Activated CD8-positive, alpha-beta memory T cell treated with anti-CD3 and anti-CD28 coated beads, Interleukin-2, amount 50 U/mL, for 1 hour (primary cell): ENCODE data around the gene RNASE9.
A peak's percentile ranks its signal among the peaks of the same experiment; 100 is the strongest.
"Not testable (repeated sequence)": the region's sequence is repeated elsewhere in the genome, so short reads cannot be mapped to it uniquely, and the experiment has no call there.

ENCODE experiments used
- DNase-seq: peaks from one replicate; pipeline ENCODE4 v3.0.0-alpha.2; 2020; ENCODE audit errors: extremely low read depth

The RNASE9 gene

DNA sequence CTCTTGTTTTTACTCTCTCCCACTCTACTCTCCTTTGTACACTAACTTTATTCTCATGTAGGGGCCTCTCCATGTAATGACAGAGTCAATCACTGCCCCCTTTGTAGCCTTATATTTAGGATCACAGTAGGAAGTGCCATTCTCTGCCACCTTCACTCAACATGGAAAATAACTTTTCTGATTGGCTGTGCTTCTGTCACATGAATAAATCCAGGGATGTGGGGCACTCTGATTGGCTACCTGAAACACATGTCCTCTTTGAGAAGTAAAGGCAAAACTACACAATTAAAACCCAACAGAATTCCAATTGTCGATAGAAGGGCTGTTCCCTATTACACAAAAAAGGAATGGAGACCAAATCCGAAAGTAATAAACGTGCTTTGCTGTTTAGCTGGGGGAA lies at the start of gene RNASE9:
Gene RNASE9, minus strand, starts transcription at position 87 of the 400 bp plus-strand sequence.
- no peak for DNase-seq

- peak; percentile 34 for DNase-seq
Measured at GRCh38 chr14:20610002-20610765, 49.3 kb upstream of the RNASE9 start.

DNA sequence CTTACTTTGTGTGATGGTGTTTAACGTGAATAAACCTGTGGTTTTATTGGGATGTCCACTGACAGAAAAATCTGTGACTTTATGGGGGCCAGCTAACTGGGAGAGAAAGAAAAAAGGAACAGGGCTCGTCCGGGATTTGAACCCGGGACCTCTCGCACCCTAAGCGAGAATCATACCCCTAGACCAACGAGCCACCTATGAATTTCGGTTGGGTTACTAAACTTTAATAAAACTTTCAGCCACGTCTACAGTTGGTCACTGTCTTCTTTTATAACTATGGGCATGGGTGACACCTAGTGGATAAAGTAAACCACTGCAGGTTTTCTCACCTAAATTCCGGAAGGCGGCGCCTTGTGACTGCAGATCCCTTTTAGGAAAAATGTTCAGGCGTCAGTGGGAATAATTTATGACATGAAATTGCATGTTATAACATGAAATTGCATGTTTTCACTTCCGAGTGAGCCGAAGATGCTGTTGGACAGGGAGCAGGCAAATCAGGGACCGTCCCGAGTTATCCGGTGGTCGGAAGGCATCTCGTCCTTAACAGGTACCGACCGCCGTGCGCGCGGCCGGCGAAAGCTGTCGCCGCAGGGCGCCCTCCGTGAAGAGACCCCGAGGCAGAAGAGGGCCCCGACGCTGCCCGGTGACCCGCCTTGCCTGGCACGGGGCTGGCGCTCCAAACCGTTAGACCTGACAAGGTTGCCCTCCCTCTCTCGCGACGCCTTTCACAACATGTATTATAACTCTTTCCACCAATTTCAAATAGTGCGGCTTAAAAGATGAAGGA lies 48.6 kb upstream of the RNASE9 start:
- peak; percentile 40 for DNase-seq

DNA sequence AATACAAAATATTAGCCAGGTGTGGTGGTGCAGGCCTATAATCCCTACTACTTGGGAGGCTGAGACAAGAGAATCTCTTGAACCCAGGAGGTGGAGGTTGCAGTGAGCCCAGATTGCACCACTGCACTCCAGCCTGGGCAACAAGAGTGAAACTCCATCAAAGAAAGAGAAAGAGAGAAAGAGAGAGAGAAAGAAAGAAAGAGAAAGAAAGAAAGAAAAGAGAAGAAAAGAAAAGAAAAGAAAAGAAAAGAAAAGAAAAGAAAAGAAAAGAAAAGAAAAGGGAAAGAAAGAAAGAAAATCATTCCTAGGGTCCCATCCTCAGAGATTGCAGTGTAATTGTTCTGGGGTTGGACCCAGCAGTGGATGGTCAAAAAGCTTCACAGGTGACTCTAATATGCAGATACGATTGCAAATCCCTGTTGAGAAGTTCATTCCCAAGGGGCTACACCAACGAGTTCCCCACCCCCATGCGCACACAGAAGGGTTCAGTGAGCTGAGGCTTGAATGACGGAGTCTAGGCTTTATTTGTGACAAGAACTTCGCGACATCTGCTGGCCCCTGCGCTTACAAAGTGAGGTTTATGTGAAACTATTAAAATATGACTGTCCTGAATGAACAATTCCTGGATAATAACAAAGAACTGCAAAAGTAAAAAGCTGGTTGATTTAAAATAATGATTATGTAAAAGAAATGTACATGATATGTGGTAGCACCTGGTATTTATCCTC lies 47.7 kb upstream of the RNASE9 start:
- DNase-seq, result no peak

DNA sequence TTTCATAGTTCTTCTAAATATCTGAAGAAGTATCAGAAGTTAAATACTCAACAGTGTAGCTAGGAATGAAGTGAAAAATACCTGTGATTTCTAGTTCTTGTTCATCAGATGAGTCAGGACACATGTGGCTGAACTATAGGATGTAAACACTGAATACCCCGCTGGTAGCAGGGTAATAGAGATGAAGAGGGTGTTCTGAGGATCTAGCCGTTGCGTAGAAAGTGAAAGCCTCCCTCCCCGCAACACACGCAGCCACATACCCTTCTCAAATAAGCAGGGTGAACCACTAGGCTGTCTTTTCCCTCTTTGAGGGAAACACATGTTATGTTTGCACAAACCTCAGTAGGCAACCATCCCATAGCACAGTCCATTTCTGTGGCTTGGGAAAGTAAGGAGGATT lies 46.8 kb upstream of the RNASE9 start:
- DNase-seq, result no peak

GRCh38 chr14:20606902-20607242 lies 46.0 kb upstream of the RNASE9 start:
- DNase-seq, result no peak

DNA sequence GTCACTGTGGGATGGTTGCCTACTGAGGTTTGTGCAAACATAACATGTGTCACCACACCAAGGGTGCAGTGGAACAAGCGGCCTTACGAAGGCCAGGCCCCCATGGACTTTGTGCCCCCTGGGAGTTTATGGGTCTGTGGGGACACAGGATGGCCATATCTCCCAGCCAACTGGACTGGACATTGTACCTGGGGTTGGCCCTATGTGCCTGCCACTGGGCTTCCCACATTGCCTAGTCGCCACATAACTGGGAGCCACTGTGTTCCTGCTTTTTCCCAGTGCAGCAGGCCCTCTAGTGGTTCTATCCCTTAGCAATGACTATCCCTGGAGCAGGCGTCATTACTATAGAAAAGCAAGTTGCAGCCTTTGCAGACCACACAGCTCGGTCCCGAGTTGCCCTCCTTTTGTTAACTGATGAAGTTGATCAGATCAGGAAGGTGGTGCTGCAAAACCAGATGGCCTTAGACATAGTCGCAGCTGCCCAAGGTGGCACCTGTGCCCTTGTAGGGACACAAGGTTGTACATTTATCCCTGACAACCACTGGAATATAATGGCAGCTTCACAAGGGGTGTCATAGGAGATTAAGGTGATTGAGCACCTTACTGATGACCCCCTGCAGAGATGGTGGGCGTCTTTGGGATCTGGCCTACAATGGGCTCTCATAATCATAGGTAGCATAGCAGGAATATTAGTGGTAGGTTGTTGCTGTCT lies 45.5 kb upstream of the RNASE9 start:
- DNase-seq, result no peak

DNA sequence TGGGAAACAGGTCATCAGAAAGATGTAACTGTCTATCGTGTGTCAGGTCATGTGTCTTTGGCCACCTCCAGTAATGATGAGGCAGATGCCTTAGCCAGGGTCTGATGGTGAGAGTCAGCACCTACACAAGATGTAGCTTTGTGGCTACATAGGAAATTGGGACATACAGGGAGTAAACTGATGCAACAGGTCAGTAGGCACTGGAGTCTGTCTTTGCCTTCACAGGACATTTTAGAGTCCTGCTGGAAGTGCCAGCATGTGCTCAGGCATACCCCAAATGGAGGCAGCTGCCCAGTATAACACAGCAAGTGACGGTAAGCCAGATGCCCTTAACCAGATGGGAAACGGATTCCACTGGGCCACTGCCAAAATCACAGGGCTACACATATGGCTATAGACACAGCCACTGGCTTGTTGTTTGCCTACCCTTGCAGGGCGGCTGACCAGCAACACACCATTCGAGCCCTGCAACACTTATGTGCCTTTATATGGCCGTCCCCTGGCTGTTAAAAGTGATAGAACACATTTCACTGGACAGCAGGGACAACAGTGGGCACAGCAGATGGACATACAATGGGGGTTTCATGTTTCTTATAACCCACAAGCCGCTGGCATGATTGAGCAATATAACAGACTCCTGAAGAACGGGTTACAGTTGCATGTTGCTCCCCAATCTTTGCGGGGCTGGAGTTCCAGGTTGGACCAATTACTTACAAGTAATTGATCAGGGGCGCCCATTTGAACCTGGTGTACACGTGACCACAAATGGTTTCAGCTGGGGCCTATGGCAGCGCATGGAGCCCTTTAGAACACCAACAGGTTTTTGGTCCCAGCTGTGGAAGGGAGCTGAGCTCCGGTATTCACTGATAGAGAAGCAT lies 43.2 kb upstream of the RNASE9 start:
- DNase-seq, result no peak

DNA sequence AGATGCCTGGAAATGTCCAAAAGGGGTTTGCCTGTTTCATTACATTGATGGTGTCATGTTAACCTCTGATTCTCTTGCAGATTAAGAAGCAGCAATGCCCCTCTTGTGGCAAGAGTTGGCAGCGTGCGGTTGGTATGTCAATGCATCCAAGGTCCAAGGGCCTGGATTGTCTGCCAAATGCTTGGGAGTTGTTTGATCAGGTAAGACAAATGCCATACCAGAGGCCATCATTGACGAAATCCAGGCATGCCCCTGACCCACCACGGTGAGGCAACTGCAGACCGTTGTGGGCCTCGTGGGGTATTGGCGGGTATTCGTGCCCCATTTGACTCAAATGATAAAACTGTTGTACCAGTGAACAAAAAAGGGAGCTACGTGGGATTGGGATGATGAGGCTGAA lies 41.7 kb upstream of the RNASE9 start:
- no peak for DNase-seq

DNA sequence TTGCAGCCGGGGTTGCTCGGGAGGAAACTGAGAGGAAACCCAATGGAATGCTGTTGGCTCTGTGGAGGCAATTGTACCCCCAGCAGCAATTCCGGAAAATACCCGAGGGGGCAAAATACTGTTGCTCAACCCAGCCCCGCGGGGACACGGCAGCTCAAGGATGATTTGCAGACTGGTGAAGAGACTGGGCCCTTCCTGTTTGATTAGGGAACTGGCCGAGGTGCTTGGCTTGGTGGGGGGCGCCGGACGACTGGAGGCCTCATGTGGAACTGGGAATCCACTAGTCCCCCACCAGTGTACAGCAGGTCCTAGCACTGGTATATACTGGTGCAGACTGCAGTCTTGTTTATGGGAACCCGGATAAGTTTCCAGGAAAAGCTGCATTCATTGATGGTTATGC lies 40.7 kb upstream of the RNASE9 start:
- DNase-seq, result no peak

GRCh38 chr14:20597108-20597507 lies 36.3 kb upstream of the RNASE9 start:
- DNase-seq, result no peak

DNA sequence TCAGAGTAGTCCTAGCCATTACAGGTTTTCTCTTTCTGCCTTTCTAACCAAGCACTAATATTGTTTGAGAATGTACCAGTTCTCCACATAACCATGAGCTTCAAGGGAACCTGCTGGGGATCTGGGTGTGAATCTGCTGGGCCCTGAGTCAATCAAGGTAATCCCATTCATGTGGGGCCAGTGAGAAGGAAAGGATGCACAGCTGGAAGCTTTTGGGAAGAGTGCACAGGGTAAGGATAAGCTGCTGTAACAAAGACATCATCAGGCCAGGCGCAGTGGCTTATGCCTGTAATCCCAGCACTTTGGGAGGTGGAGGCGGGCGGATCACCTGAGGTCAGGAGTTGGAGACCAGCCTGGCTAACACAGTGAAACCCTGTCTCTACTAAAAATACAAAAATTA lies 34.9 kb upstream of the RNASE9 start:
- not testable (repeated sequence) for DNase-seq

- DNase-seq, result no peak
Measured at GRCh38 chr14:20592574-20592973, 31.7 kb upstream of the RNASE9 start.

DNA sequence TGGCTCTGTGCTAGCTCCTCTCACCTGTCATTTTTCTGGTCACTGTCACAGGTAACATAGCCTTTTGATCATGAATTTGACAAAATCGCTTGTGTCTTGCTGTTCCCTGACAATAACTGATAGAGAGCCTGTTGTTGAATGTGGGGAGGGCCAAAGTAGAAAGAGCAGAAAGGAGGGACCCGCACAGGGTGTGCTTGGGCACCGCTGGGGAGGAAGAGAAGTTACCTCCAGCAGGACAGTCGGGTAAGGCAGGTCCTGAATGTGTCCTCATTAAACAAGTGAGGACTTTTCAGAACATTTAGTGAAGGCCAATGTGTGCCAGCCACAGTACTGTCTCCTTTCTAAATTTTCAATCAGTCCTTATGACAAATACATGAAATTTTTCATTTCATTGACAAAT lies 30.4 kb upstream of the RNASE9 start, which contains the start of gene RNASE12:
Gene RNASE12, minus strand, starts transcription at position 142 of the 400 bp plus-strand sequence. CDS start 653 bp downstream, outside the sequence.
- no peak for DNase-seq

GRCh38 chr14:20587489-20588154 lies 26.8 kb upstream of the RNASE9 start, which contains the start of gene RNASE11:
RNASE11 (minus strand) TSS chr14:20588001.
- no peak for DNase-seq

- no peak for DNase-seq
Measured at GRCh38 chr14:20583908-20584307, 23.1 kb upstream of the RNASE9 start.

- DNase-seq, result no peak
Measured at GRCh38 chr14:20583142-20583541, 22.3 kb upstream of the RNASE9 start.

- no peak for DNase-seq
Measured at GRCh38 chr14:20580242-20580641, 19.4 kb upstream of the RNASE9 start.

DNA sequence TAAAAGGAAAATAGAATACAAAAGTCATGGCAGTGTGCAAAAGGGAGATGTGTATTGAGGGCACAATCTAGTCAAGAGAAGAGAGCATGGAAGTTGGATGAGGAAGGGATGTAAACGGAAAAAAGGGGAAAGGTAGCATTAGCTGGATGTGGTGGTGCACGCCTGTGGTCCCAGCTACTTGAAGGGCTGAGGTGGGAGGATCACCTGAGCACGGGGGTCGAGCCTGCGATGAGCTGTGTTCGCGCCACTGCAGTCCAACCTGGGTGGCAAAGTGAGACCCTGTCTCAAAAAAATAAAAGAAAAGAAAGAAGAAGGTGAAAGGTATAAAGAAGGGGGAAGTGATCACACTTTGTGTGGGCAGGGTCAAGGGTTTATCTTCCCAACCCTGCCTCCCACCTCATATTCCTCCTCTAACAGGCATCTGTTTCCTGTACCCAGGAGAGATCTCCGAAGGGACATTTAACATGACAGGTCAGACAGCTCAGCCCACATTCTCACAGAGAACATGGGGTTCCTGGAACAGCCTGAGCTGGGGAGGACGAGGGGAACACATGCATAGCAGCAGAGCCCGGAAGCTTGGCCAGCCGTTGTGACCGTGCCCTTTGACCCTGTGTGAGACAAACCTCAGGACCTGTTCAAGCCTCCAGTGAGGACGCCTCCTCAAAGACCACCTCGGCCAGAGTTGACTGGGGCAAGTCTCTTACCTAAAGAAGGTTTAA lies 18.1 kb upstream of the RNASE9 start:
- no peak for DNase-seq

- no peak for DNase-seq
Measured at GRCh38 chr14:20578325-20578724, 17.5 kb upstream of the RNASE9 start.
